ENCODE measurements around the gene FSHB. TPM values are rescaled to one million over a fixed set of nuclear protein-coding genes. Genes with fewer than 3 reads are reported as not detected.
A peak's percentile ranks its signal among the peaks of the same experiment; 100 is the strongest.

FSHB gene
- total and polyA plus RNA-seq, 2 of the 4 experiments (the other 2 are of a cell fraction) = not detected

DNA sequence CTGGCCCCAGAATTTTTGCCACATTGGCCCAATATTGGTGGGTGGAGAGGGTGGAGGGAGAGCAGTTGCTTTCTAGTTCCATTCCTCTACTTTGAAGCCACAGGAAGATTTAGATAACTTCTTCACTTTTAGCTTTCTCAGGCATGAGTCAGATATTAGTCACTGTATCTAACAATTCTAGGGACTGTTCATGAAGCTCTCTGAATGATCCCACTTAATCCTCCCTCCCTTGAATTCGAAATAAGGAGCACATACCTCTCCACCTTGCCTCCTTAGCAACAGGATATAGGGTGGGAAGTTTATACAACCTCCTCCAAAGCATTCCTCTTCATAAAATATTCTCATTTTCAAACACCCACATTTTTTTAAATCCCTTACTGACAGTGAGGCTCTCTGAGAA is 13.5 kb downstream of the FSHB start:
- POLR2A ChIA-PET (ENCODE audit: unreplicated experiment) = no interaction called here
- Histone ChIP-seq H2AK9ac (replicated peaks; ENCODE audit: low read depth, low read length, poor library complexity) (no peak overlapping the region), H3K14ac (replicated peaks; ENCODE audit: low read depth, low read length) (no peak overlapping the region), H3K9me3 (ENCODE audit: control insufficient read depth, insufficient read depth, low read length) (no peaks in the 10 kb centered on the region), H3K4me1 (ENCODE audit: control insufficient read depth, insufficient read depth, low read length) (no peaks in the 10 kb centered on the region), H2BK15ac (ENCODE audit: low read depth, low read length) (no peak overlapping the region), H3K18ac (ENCODE audit: low read depth, low read length) (no peak overlapping the region), H3K56ac (ENCODE audit: extremely low read depth, insufficient read depth, low read length) (no peak overlapping the region), H4K91ac (ENCODE audit: insufficient read depth, low read depth, low read length) (no peak overlapping the region), H3K23ac (ENCODE audit: low read depth, low read length) (no peak overlapping the region), H3K36me3 (ENCODE audit: control insufficient read depth, insufficient read depth, low read length) (no peaks in the 10 kb centered on the region), H3K4me2 (ENCODE audit: low read depth, low read length) (no peak overlapping the region), H3K4ac (ENCODE audit: low read depth, low read length) (no peak overlapping the region), H3K27me3 (ENCODE audit: control insufficient read depth, insufficient read depth, low read length) (no peaks in the 10 kb centered on the region), H2BK5ac (ENCODE audit: low read depth, low read length, poor library complexity, severe bottlenecking) (no peak overlapping the region), H4K5ac (ENCODE audit: low read depth, low read length) (no peak overlapping the region), H4K20me1 (ENCODE audit: insufficient read depth, low read length) (no peaks in the 10 kb centered on the region), H2AFZ (replicated peaks; ENCODE audit: low read length, poor library complexity) (no peak overlapping the region), H3K27ac (ENCODE audit: insufficient read depth, low read length) (no peak overlapping the region), H3K9ac (ENCODE audit: low read depth, low read length) (no peak overlapping the region), H2BK120ac (ENCODE audit: low read depth, low read length) (no peak overlapping the region), H3K4me3 (ENCODE audit: insufficient read depth, low read depth, low read length) (no peak overlapping the region), H3K79me1 (ENCODE audit: low read depth in 1 of 2, low read length in 2 of 2) (no peaks in the 10 kb centered on the region), H4K8ac (ENCODE audit: low read depth in 2 of 2, low read length in 2 of 2) (no peak overlapping the region), H2AK5ac (ENCODE audit: low read depth, low read length) (no peak overlapping the region), H2BK20ac (ENCODE audit: low read depth, low read length) (no peak overlapping the region), H3K9me1 (ENCODE audit: insufficient read depth, low read length) (no peaks in the 10 kb centered on the region)
- no TSS peak for BruUV-seq (replicated peaks)
- TF ChIP-seq FOS (IDR thresholded peaks at IDR 0.05; ENCODE audit: low read depth, low read length) = peak; percentile 53; the same call in 1 of the 2 replicates
- TF ChIP-seq, protein P1, sequence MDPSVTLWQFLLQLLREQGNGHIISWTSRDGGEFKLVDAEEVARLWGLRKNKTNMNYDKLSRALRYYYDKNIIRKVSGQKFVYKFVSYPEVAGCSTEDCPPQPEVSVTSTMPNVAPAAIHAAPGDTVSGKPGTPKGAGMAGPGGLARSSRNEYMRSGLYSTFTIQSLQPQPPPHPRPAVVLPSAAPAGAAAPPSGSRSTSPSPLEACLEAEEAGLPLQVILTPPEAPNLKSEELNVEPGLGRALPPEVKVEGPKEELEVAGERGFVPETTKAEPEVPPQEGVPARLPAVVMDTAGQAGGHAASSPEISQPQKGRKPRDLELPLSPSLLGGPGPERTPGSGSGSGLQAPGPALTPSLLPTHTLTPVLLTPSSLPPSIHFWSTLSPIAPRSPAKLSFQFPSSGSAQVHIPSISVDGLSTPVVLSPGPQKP (IDR thresholded peaks at IDR 0.05; ENCODE audit: borderline replicate concordance, low read depth, low read length) = no peak
- WGBS, 2 experiments (ENCODE audit: extremely low coverage in 2 of 2, insufficient read length in 1 of 2) = no CpG with 5 or more reads among the region's 1 CpG
- dilution Hi-C loops (cut with HindIII; ENCODE audit: low sequenced_read_pairs, unreplicated experiment) = no loop called here
- DNase-seq (peak; percentile 58), ATAC-seq (ENCODE audit: low read depth) (peak; percentile 69)
- CTCF ChIA-PET = no interaction called here
- in situ Hi-C loops (cut with MboI; ENCODE audit: low sequenced_read_pairs) = no loop called here
- intact Hi-C loops (cut with micrococcal nuclease) = no loop called here
